Heart left ventricle (tissue), 13 donors: ENCODE measurements around the gene TESPA1.

Source experiments
- CTCF ChIP-seq, 12 donors: fragments of 200-600 bp; sonication (generic) in 4 of 12; IDR thresholded peaks; one replicate each; pipeline versions ENCODE4 v1.5.0 to v1.8.0; 2018 to 2022; ENCODE audit warnings: antibody characterized with exemption in 12 of 12, mild to moderate bottlenecking in 5 of 12
- POLR2A ChIP-seq, 2 donors: fragments of 450-650 bp; IDR thresholded peaks; one replicate each; pipeline ENCODE4 v1.6.1; 2017; ENCODE audit warnings: antibody characterized with exemption in 2 of 2, mild to moderate bottlenecking in 2 of 2, moderate library complexity in 2 of 2
- donor health status: ischemic (EF 13 %, LVEDD 7.1; RV severe dilation, severe dysfunction).
- donor health status: DM: no; HTN: yes; CAD: no.
- donor health status: DM: no; HTN: no; CAD: no.
- donor health status: ischemic (EF 25% LVEDD 6.9; RV normal size, moderate dysfunction).
- donor health status: ischemic (EF 25% LVEDD 5.7; RV mildly dilated, moderate dysfunction).
- donor health status: ischemic (EF 35%, LVEDD 5.7; RV mildly dilated, moderate dysfunction).
- donor health status: nonischemic (EF 11% LVEDD 7.7; RV severe dilation, severe dysfunction).
- donor health status: DM: yes; HTN: yes; CAD: no.
- donor health status: PGD.
- donor health status: ischemic (EF 29% LVEDD 5.4; RV normal size, mild dysfunction).
- donor health status: nonischemic (EF 23%, LVEDD 6.1; RV moderate dilation, normal function).

DNA sequence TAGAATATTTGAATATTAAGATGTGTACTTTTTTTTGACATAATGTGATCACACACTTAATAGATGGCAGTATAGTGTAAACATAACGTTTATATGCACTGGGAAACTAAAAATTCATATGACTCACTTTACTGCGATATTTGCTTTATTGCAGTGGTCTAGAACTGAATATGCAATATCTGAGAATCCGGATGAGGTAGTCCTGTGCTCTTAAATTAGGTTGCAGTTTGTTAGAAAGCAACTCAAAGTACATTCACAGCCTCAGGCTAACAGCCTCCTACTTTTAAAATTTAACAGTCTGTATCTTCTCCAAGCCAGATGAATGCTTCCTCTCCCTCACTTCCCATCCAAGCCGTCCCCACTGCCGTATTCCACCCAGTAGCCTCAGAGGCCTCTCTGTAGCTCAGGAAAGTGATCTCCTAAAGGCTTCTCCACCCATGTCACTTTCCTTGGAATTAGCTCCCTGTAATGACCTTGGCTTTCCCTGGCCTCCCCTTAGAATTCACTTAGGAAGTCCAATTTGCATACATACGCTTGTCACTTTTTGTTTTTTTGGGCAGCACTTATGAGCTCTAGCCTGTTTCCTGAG, 43.7 kb downstream of the TESPA1 start:
- no peak for TF ChIP-seq POLR2A (IDR thresholded peaks at IDR 0.05)
- no peak for TF ChIP-seq CTCF (IDR thresholded peaks at IDR 0.05)
